GM12878 (cell line): Measurements from ENCODE around the gene TMEM150C.

ENCODE experiments used
- CBFB ChIP-seq: IDR thresholded peaks from 2 replicates; pipeline ENCODE4 v1.6.1; 2016; ENCODE audit warnings: antibody characterized with exemption, low read depth
- CHD1 ChIP-seq: IDR thresholded peaks from 2 replicates; pipeline ENCODE4 v1.6.1; 2012; ENCODE audit warnings: low read depth, low read length, improper control_type of control experiment
- MAX ChIP-seq: IDR thresholded peaks from 2 replicates; pipeline ENCODE4 v1.6.1; 2012; ENCODE audit warnings: low read depth, low read length, improper control_type of control experiment
- POU2F2 ChIP-seq: IDR thresholded peaks from 3 replicates; pipeline ENCODE4 v1.6.1; 2011; ENCODE audit warnings: low read depth, mild to moderate bottlenecking, low read length, borderline replicate concordance
- TF ChIP-seq, protein P1 (sequence below), 3 experiments: IDR thresholded peaks in 2 of 3; conservative IDR thresholded peaks in 1 of 3; 2 replicates each; pipeline ENCODE4 v1.5.1; 2011; ENCODE audit warnings: low read depth in 3 of 3, low read length in 3 of 3, mild to moderate bottlenecking in 3 of 3, control low read depth in 2 of 3, moderate library complexity in 2 of 3, inconsistent platforms in 1 of 3, mixed read lengths in 1 of 3; ENCODE audit not compliant: control insufficient read depth in 2 of 3, insufficient read depth in 1 of 3; ENCODE audit errors: extremely low read depth in 1 of 3

DNA sequence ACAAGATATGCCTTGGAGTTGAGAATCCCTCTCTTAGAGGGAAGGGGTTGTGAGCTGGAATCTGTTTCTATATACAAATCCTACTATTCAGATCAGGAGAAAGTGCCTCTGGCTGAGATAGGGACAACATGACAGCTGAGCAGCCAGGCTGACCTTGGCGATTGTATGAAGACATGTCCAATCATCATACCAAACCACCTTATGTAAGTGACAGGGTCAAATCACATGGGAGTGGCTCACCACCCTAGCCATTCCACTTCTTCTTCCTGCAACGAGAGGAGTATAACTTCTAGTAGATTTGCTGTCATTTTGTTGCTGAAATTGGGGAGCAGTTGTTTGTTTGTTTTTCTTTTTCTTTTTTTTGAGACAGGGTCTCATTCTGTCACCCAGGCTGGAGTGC, 48.3 kb upstream of the TMEM150C start:
- TF ChIP-seq POU2F2 (no peak), MAX (no peak), CBFB (no peak), CHD1 (no peak)
- TF ChIP-seq, protein P1, sequence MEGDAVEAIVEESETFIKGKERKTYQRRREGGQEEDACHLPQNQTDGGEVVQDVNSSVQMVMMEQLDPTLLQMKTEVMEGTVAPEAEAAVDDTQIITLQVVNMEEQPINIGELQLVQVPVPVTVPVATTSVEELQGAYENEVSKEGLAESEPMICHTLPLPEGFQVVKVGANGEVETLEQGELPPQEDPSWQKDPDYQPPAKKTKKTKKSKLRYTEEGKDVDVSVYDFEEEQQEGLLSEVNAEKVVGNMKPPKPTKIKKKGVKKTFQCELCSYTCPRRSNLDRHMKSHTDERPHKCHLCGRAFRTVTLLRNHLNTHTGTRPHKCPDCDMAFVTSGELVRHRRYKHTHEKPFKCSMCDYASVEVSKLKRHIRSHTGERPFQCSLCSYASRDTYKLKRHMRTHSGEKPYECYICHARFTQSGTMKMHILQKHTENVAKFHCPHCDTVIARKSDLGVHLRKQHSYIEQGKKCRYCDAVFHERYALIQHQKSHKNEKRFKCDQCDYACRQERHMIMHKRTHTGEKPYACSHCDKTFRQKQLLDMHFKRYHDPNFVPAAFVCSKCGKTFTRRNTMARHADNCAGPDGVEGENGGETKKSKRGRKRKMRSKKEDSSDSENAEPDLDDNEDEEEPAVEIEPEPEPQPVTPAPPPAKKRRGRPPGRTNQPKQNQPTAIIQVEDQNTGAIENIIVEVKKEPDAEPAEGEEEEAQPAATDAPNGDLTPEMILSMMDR (IDR thresholded peaks at IDR 0.05 in 2 of 3, conservative IDR thresholded peaks at IDR 0.05 in 1 of 3; ENCODE audit: control insufficient read depth in 2 of 3, extremely low read depth in 1 of 3, insufficient read depth in 1 of 3, low read depth in 3 of 3, low read length in 3 of 3): no peak
